ENCODE data around the gene BBS9.

Gene BBS9

GRCh38 chr7:33351709-33352108 is 222.3 kb downstream of the BBS9 start:
- FAIRE-seq = no peak
- DNase-seq (ENCODE audit: low spot score) = no peak

GRCh38 chr7:33354201-33354600 is 224.8 kb downstream of the BBS9 start:
- FAIRE-seq (peak; percentile 9), DNase-seq (ENCODE audit: low spot score) (no peak)

DNA sequence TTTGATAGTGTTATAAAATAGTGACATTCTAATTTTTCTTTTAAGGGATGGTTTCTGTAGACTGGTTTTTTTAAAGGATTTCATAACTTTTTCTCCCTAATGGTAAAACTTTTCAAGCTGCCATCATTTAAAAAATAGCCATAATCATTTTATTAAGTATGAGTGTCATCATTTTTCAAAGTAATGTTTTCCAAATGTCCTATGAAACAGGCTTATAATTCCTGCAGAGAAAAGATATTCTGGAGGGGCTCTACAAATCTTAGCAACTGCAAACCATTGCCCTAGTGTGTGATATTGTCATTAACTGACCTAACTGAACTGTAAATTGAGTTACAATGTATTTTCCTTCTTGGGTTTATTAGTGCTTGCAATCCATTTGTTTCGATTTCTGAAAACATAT is 226.0 kb downstream of the BBS9 start:
- no peak for FAIRE-seq
- DNase-seq (ENCODE audit: low spot score) = no peak

- FAIRE-seq (no peak), DNase-seq (ENCODE audit: low spot score) (no peak)
These were observed 227.0 kb downstream of the BBS9 start for GRCh38 chr7:33356336-33356735.

GRCh38 chr7:33357846-33358245 is 228.5 kb downstream of the BBS9 start:
- no peak for DNase-seq (ENCODE audit: low spot score)
- FAIRE-seq = no peak

DNA sequence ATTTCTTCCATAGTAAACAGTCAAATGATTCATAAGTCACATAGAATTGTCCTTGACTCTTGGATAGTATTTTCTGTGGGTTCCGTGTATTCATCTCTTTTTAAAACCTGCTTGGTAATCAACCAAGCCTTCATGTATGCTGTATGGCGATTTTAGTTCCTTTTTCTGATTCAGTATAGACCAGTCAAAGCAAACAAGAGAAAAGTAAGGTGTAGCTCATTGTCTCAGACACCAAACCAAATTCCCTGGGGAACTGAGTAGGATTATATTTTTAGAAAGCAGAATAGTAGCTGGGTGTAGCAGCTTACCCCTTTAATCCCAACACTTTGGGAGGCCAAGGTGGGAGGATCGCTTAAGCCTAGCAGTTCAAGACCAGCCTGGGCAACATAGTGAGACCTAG is 240.5 kb downstream of the BBS9 start:
- FAIRE-seq (no peak), DNase-seq (ENCODE audit: low spot score) (no peak)

DNA sequence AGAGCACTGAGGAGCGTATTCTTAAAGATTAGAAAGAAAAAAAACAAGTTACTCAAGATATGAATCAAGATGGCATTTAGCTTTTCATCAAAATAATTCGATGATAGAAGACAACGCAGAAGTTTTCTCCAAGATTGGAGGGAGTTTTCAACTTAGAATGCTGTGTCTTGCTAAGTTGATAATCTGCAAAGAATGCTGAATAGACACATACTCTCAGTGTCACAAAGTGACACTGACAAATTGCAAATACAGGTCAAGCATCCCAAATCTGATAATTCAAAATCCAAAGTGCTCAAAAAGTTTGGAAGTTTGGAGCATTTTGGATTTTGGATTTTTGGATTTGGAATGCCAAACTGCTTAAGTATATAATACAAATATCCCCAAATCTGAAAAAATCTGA is 243.8 kb downstream of the BBS9 start:
- no peak for FAIRE-seq
- no peak for DNase-seq (ENCODE audit: low spot score)

GRCh38 chr7:33379891-33380525 is 250.6 kb downstream of the BBS9 start:
- FAIRE-seq (peak; percentile 42), DNase-seq (ENCODE audit: low spot score) (no peak)

GRCh38 chr7:33388332-33388731 is 259.0 kb downstream of the BBS9 start:
- DNase-seq (ENCODE audit: low spot score) = no peak
- FAIRE-seq = no peak

- no peak for DNase-seq (ENCODE audit: low spot score)
These were observed 262.8 kb downstream of the BBS9 start for GRCh38 chr7:33392148-33392547.

GRCh38 chr7:33393770-33394169 is 264.4 kb downstream of the BBS9 start:
- DNase-seq (ENCODE audit: low spot score) (no peak), FAIRE-seq (no peak)

More at GRCh38 chr7:33392148-33392547, 262.8 kb downstream of the BBS9 start:
- FAIRE-seq = no peak

- FAIRE-seq = no peak
- no peak for DNase-seq (ENCODE audit: low spot score)
These were observed 266.0 kb downstream of the BBS9 start for GRCh38 chr7:33395340-33395739.

GRCh38 chr7:33399528-33400213 is 270.3 kb downstream of the BBS9 start:
- no peak for FAIRE-seq

GRCh38 chr7:33400214-33400538 is 270.8 kb downstream of the BBS9 start:
- FAIRE-seq (no peak), DNase-seq (ENCODE audit: low spot score) (no peak)

More at GRCh38 chr7:33399528-33400213, 270.3 kb downstream of the BBS9 start:
- DNase-seq (ENCODE audit: low spot score) = no peak

GRCh38 chr7:33410266-33410665 is 280.9 kb downstream of the BBS9 start:
- FAIRE-seq (no peak), DNase-seq (ENCODE audit: low spot score) (no peak)

DNA sequence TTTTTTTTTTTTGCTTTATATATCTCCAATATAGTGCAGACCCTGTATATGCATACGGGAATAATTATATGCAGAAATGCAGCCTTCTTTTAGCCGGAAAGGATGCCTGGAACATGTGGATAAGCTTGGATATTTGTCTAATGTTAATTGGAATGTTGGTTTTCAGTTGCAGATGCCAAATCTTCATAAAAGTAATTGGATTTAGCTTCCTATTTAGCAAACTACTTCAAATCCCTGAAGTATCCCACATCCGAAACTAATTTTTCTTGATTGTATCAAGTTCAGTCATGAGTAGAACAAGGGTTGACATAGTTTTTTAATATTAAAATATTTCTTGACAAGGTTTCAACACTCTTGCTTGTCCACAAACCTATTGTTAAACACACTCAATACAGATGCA is 281.7 kb downstream of the BBS9 start:
- DNase-seq (ENCODE audit: low spot score) (no peak), FAIRE-seq (no peak)

DNA sequence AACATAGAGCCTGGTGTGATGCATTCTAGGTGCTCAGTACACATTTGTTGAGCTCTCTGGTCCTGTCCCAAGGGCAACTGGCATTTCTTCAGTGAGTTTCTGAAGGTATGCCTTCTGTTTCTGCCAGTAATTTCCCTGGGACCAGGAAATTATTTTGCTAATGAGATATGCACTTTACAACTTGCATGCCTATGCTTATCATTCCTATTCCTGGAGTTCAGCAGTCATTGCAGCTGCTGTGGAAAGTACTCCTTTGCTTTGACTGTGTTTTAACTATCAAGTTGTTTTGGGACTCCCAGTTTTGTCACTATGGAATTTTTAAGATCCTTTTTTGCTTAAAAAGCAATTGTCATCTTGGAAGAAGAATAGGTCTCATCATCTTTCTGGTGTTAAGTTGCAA is 283.0 kb downstream of the BBS9 start:
- DNase-seq (ENCODE audit: low spot score) (no peak), FAIRE-seq (no peak)

- peak; percentile 74 for FAIRE-seq
These were observed 288.9 kb downstream of the BBS9 start for GRCh38 chr7:33418251-33418701.

GRCh38 chr7:33420311-33420940 is 291.1 kb downstream of the BBS9 start:
- no peak for FAIRE-seq

More at GRCh38 chr7:33418251-33418701, 288.9 kb downstream of the BBS9 start:
- peak; percentile 26 for DNase-seq (ENCODE audit: low spot score)

GRCh38 chr7:33421429-33421828 is 292.1 kb downstream of the BBS9 start:
- FAIRE-seq = no peak
- no peak for DNase-seq (ENCODE audit: low spot score)

More at GRCh38 chr7:33420311-33420940, 291.1 kb downstream of the BBS9 start:
- DNase-seq (ENCODE audit: low spot score) = no peak

DNA sequence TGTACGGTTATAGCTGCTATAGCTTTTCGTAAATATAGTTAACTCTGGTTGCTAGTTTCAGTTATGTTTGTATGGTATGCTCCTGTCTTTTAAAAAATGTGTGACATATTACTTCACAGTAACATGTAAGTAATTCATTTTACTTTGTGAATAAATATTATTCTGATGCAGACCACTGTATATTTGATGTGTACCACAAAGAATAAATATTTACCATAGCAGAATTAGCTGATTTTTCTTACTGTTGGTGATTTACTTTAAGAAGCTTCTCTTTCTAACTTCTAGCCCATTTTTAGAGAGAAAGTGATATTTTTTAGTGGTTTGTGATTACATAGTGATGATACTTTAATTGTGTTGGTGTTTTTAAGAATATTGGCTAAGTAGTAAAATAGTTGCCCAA is 292.8 kb downstream of the BBS9 start:
- DNase-seq (ENCODE audit: low spot score) (no peak), FAIRE-seq (no peak)

DNA sequence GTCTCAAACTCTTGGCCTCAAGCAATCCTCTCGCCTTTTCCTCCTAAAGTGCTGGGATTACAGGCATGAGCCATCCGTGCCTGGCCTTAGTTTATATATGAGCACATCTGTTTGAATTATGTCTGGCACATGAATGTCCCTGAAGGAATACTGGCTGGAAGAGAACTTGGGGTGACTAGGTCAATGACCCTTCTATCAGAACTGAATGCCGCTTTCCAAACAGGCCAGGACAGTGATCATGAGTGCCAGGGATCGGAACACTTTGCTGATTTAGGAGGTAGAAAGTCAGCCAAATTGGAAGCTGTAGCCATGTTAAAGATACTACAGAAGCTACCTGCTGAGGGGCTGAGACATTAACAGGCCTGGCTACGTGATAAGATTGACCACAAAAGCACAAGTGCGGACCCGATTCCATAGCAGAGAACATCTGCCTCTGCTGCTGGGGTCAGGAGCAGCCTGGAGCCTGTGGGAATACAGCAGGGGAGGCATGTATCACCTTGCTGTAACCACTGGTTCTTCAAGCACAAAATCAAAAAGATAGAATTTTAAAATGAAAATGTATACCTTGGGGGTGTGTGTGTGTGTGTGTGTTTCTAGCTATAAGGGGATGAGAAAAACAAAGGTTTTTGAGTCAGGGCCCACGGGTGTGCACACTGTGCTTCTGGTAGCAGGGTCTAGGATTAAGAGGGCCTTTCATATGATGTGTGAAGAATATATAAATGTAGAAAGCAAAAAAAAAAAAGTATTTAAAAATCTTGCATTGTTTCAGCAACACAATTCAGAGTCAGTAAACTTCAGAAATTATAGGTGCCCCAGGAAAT is 293.7 kb downstream of the BBS9 start:
- DNase-seq (ENCODE audit: low spot score) = no peak
- no peak for FAIRE-seq

Measured in urothelium cell line (cell line).